ENCODE results near the gene NDUFS1. TPM values are rescaled to one million over a fixed set of nuclear protein-coding genes. Genes with fewer than 3 reads are reported as not detected.
"Not testable (repeated sequence)": the region's sequence is repeated elsewhere in the genome, so short reads cannot be mapped to it uniquely, and the experiment has no call there.

The NDUFS1 gene
- total RNA-seq, 1 donor from 2014 or later: 77.6 TPM

GRCh38 chr2:206083602-206084438, 75.4 kb downstream of the NDUFS1 start:
- Mint-ChIP-seq H3K27ac (peak overlapping the region; percentile 99), H3K4me3 (ENCODE audit: low read depth) (peak overlapping the region; percentile 98), H3K27me3 (no peaks in the 10 kb centered on the region), H3K36me3 (ENCODE audit: insufficient read depth) (no peaks in the 10 kb centered on the region), H3K9me3 (ENCODE audit: low read depth) (no peaks in the 10 kb centered on the region), H3K4me1 (ENCODE audit: low read depth) (peaks cover 34% of the 10 kb centered on the region)
- DNase-seq (ENCODE audit: low spot score, unreplicated experiment): no peak
- no peak for TF ChIP-seq CTCF (IDR thresholded peaks at IDR 0.05; ENCODE audit: unreplicated experiment)

GRCh38 chr2:206082298-206082843, 76.9 kb downstream of the NDUFS1 start:
- no peak for DNase-seq (ENCODE audit: low spot score, unreplicated experiment)
- H3K36me3 Mint-ChIP-seq (ENCODE audit: insufficient read depth): no peaks in the 10 kb centered on the region
- H3K4me3 Mint-ChIP-seq (ENCODE audit: low read depth): no peak overlapping the region
- no peak for TF ChIP-seq CTCF (IDR thresholded peaks at IDR 0.05; ENCODE audit: unreplicated experiment)
- peaks cover 37% of the 10 kb centered on the region for H3K4me1 Mint-ChIP-seq (ENCODE audit: low read depth)
- peak overlapping the region; percentile 30 for H3K27ac Mint-ChIP-seq
- H3K27me3 Mint-ChIP-seq: no peaks in the 10 kb centered on the region
- no peaks in the 10 kb centered on the region for H3K9me3 Mint-ChIP-seq (ENCODE audit: low read depth)

- no peaks in the 10 kb centered on the region for H3K9me3 Mint-ChIP-seq (ENCODE audit: low read depth)
- TF ChIP-seq CTCF (IDR thresholded peaks at IDR 0.05; ENCODE audit: unreplicated experiment): no peak
- peak overlapping the region; percentile 33 for H3K27ac Mint-ChIP-seq
- H3K27me3 Mint-ChIP-seq: no peaks in the 10 kb centered on the region
- no peaks in the 10 kb centered on the region for H3K36me3 Mint-ChIP-seq (ENCODE audit: insufficient read depth)
- no peak overlapping the region for H3K4me3 Mint-ChIP-seq (ENCODE audit: low read depth)
- H3K4me1 Mint-ChIP-seq (ENCODE audit: low read depth): peaks cover 31% of the 10 kb centered on the region
- no peak for DNase-seq (ENCODE audit: low spot score, unreplicated experiment)
These were observed 78.3 kb downstream of the NDUFS1 start for GRCh38 chr2:206080927-206081326.

GRCh38 chr2:206079699-206080465, 79.4 kb downstream of the NDUFS1 start:
- Mint-ChIP-seq H3K27me3 (no peaks in the 10 kb centered on the region), H3K4me3 (ENCODE audit: low read depth) (no peak overlapping the region), H3K36me3 (ENCODE audit: insufficient read depth) (no peaks in the 10 kb centered on the region), H3K9me3 (ENCODE audit: low read depth) (no peaks in the 10 kb centered on the region), H3K4me1 (ENCODE audit: low read depth) (peaks cover 31% of the 10 kb centered on the region), H3K27ac (peak overlapping the region; percentile 35)
- no peak for TF ChIP-seq CTCF (IDR thresholded peaks at IDR 0.05; ENCODE audit: unreplicated experiment)
- no peak for DNase-seq (ENCODE audit: low spot score, unreplicated experiment)

GRCh38 chr2:206077879-206078278, 81.4 kb downstream of the NDUFS1 start:
- H3K27ac Mint-ChIP-seq; H3K4me3 Mint-ChIP-seq (ENCODE audit: low read depth); H3K36me3 Mint-ChIP-seq (ENCODE audit: insufficient read depth); H3K9me3 Mint-ChIP-seq (ENCODE audit: low read depth); H3K27me3 Mint-ChIP-seq; DNase-seq (ENCODE audit: low spot score, unreplicated experiment): not testable (repeated sequence)
- H3K4me1 Mint-ChIP-seq (ENCODE audit: low read depth): peaks cover 18% of the 10 kb centered on the region
